ENCODE data around the gene PDE3A. TPM values are rescaled to one million over a fixed set of nuclear protein-coding genes. Genes with fewer than 3 reads are reported as not detected.

The PDE3A gene
- total RNA-seq, 1 donor from 2014 or later = 27.9 TPM

GRCh38 chr12:20395791-20396550, 27.6 kb downstream of the PDE3A start:
- peaks cover 1% of the 10 kb centered on the region for H3K36me3 Mint-ChIP-seq (ENCODE audit: low read depth)
- TF ChIP-seq CTCF (IDR thresholded peaks at IDR 0.05) = no peak
- H3K27ac Mint-ChIP-seq (ENCODE audit: unreplicated experiment) = no peak overlapping the region
- H3K9me3 Mint-ChIP-seq (ENCODE audit: low read depth) = no peaks in the 10 kb centered on the region
- H3K4me3 Mint-ChIP-seq (ENCODE audit: unreplicated experiment) = no peak overlapping the region
- H3K4me1 Mint-ChIP-seq (ENCODE audit: low read depth) = peaks cover 8% of the 10 kb centered on the region
- no peaks in the 10 kb centered on the region for H3K27me3 Mint-ChIP-seq (ENCODE audit: low read depth)
- DNase-seq (ENCODE audit: low spot score) = no peak

- Mint-ChIP-seq H3K27me3 (ENCODE audit: low read depth) (no peaks in the 10 kb centered on the region), H3K27ac (ENCODE audit: unreplicated experiment) (no peak overlapping the region), H3K4me3 (ENCODE audit: unreplicated experiment) (no peak overlapping the region), H3K36me3 (ENCODE audit: low read depth) (peaks cover 1% of the 10 kb centered on the region), H3K9me3 (ENCODE audit: low read depth) (no peaks in the 10 kb centered on the region), H3K4me1 (ENCODE audit: low read depth) (peaks cover 15% of the 10 kb centered on the region)
- no peak for TF ChIP-seq CTCF (IDR thresholded peaks at IDR 0.05)
- DNase-seq (ENCODE audit: low spot score) = no peak
Measured at GRCh38 chr12:20398686-20399085, 30.3 kb downstream of the PDE3A start.

- no peaks in the 10 kb centered on the region for H3K27me3 Mint-ChIP-seq (ENCODE audit: low read depth)
Measured at GRCh38 chr12:20400003-20400402, 31.7 kb downstream of the PDE3A start.

GRCh38 chr12:20403230-20403629, 34.9 kb downstream of the PDE3A start:
- no peak for TF ChIP-seq CTCF (IDR thresholded peaks at IDR 0.05)
- H3K27me3 Mint-ChIP-seq (ENCODE audit: low read depth) = no peaks in the 10 kb centered on the region
- peaks cover 3% of the 10 kb centered on the region for H3K36me3 Mint-ChIP-seq (ENCODE audit: low read depth)
- H3K9me3 Mint-ChIP-seq (ENCODE audit: low read depth) = peaks cover 2% of the 10 kb centered on the region
- no peak overlapping the region for H3K27ac Mint-ChIP-seq (ENCODE audit: unreplicated experiment)
- H3K4me3 Mint-ChIP-seq (ENCODE audit: unreplicated experiment) = no peak overlapping the region
- peaks cover 22% of the 10 kb centered on the region for H3K4me1 Mint-ChIP-seq (ENCODE audit: low read depth)
- DNase-seq (ENCODE audit: low spot score) = no peak

More at GRCh38 chr12:20400003-20400402, 31.7 kb downstream of the PDE3A start:
- H3K27ac Mint-ChIP-seq (ENCODE audit: unreplicated experiment) = no peak overlapping the region
- H3K4me1 Mint-ChIP-seq (ENCODE audit: low read depth) = peaks cover 21% of the 10 kb centered on the region
- no peak for DNase-seq (ENCODE audit: low spot score)
- no peaks in the 10 kb centered on the region for H3K9me3 Mint-ChIP-seq (ENCODE audit: low read depth)
- no peak overlapping the region for H3K4me3 Mint-ChIP-seq (ENCODE audit: unreplicated experiment)
- no peak for TF ChIP-seq CTCF (IDR thresholded peaks at IDR 0.05)
- H3K36me3 Mint-ChIP-seq (ENCODE audit: low read depth) = peaks cover 1% of the 10 kb centered on the region

GRCh38 chr12:20404576-20405346, 36.4 kb downstream of the PDE3A start:
- peaks cover 2% of the 10 kb centered on the region for H3K9me3 Mint-ChIP-seq (ENCODE audit: low read depth)
- H3K27ac Mint-ChIP-seq (ENCODE audit: unreplicated experiment) = no peak overlapping the region
- no peak overlapping the region for H3K4me3 Mint-ChIP-seq (ENCODE audit: unreplicated experiment)
- no peak for DNase-seq (ENCODE audit: low spot score)
- no peak for TF ChIP-seq CTCF (IDR thresholded peaks at IDR 0.05)
- no peaks in the 10 kb centered on the region for H3K27me3 Mint-ChIP-seq (ENCODE audit: low read depth)
- peaks cover 3% of the 10 kb centered on the region for H3K36me3 Mint-ChIP-seq (ENCODE audit: low read depth)
- H3K4me1 Mint-ChIP-seq (ENCODE audit: low read depth) = peaks cover 22% of the 10 kb centered on the region
